ENCODE measurements around the gene UBXN2A. TPM values are rescaled to one million over a fixed set of nuclear protein-coding genes. Genes with fewer than 3 reads are reported as not detected.
"Not testable (repeated sequence)": the region's sequence is repeated elsewhere in the genome, so short reads cannot be mapped to it uniquely, and the experiment has no call there.

The UBXN2A gene
- total RNA-seq, 1 donor from 2014 or later = 20.0 TPM

GRCh38 chr2:24040511-24040910, 100.2 kb downstream of the UBXN2A start:
- no peaks in the 10 kb centered on the region for H3K27me3 Mint-ChIP-seq (ENCODE audit: unreplicated experiment)
- no peak overlapping the region for H3K4me3 Mint-ChIP-seq (ENCODE audit: unreplicated experiment)
- peaks cover 2% of the 10 kb centered on the region for H3K4me1 Mint-ChIP-seq (ENCODE audit: low read depth, unreplicated experiment)
- no peak for TF ChIP-seq CTCF (IDR thresholded peaks at IDR 0.05; ENCODE audit: partially characterized antibody, unreplicated experiment)
- no peaks in the 10 kb centered on the region for H3K36me3 Mint-ChIP-seq (ENCODE audit: unreplicated experiment)
- H3K9me3 Mint-ChIP-seq (ENCODE audit: unreplicated experiment) = peaks cover 2% of the 10 kb centered on the region
- DNase-seq = no peak
- no peak overlapping the region for H3K27ac Mint-ChIP-seq (ENCODE audit: unreplicated experiment)

GRCh38 chr2:24043133-24043532, 102.9 kb downstream of the UBXN2A start:
- not testable (repeated sequence) for H3K27ac Mint-ChIP-seq (ENCODE audit: unreplicated experiment); H3K4me3 Mint-ChIP-seq (ENCODE audit: unreplicated experiment); DNase-seq; H3K36me3 Mint-ChIP-seq (ENCODE audit: unreplicated experiment); H3K27me3 Mint-ChIP-seq (ENCODE audit: unreplicated experiment); H3K9me3 Mint-ChIP-seq (ENCODE audit: unreplicated experiment)
- H3K4me1 Mint-ChIP-seq (ENCODE audit: low read depth, unreplicated experiment) = peaks cover 13% of the 10 kb centered on the region

- peaks cover 9% of the 10 kb centered on the region for H3K9me3 Mint-ChIP-seq (ENCODE audit: unreplicated experiment)
- H3K27me3 Mint-ChIP-seq (ENCODE audit: unreplicated experiment) = peaks cover 5% of the 10 kb centered on the region
- no peak for DNase-seq
- peak overlapping the region; percentile 100 for H3K4me3 Mint-ChIP-seq (ENCODE audit: unreplicated experiment)
- no peak overlapping the region for H3K27ac Mint-ChIP-seq (ENCODE audit: unreplicated experiment)
- no peaks in the 10 kb centered on the region for H3K36me3 Mint-ChIP-seq (ENCODE audit: unreplicated experiment)
- H3K4me1 Mint-ChIP-seq (ENCODE audit: low read depth, unreplicated experiment) = peaks cover 13% of the 10 kb centered on the region
- TF ChIP-seq CTCF (IDR thresholded peaks at IDR 0.05; ENCODE audit: partially characterized antibody, unreplicated experiment) = no peak
Measured at GRCh38 chr2:24045511-24046508, 105.5 kb downstream of the UBXN2A start.

GRCh38 chr2:24046599-24046929, 106.3 kb downstream of the UBXN2A start:
- Mint-ChIP-seq H3K4me3 (ENCODE audit: unreplicated experiment) (peak overlapping the region; percentile 100), H3K27ac (ENCODE audit: unreplicated experiment) (no peak overlapping the region), H3K27me3 (ENCODE audit: unreplicated experiment) (peaks cover 5% of the 10 kb centered on the region), H3K4me1 (ENCODE audit: low read depth, unreplicated experiment) (peaks cover 13% of the 10 kb centered on the region), H3K9me3 (ENCODE audit: unreplicated experiment) (peaks cover 9% of the 10 kb centered on the region), H3K36me3 (ENCODE audit: unreplicated experiment) (no peaks in the 10 kb centered on the region)
- no peak for DNase-seq
- no peak for TF ChIP-seq CTCF (IDR thresholded peaks at IDR 0.05; ENCODE audit: partially characterized antibody, unreplicated experiment)

GRCh38 chr2:24046930-24047702, 106.9 kb downstream of the UBXN2A start, which contains the start of gene WDCP:
Gene WDCP, minus strand, starts transcription at chr2:24047391. Its CDS starts 7,897 bp downstream, at chr2:24039494.
- Mint-ChIP-seq H3K27ac (ENCODE audit: unreplicated experiment) (peak within 1 kb of the TSS; percentile 80), H3K36me3 (ENCODE audit: unreplicated experiment) (no peaks in the 10 kb centered on the region), H3K4me1 (ENCODE audit: low read depth, unreplicated experiment) (peaks cover 13% of the 10 kb centered on the region), H3K27me3 (ENCODE audit: unreplicated experiment) (peaks cover 5% of the 10 kb centered on the region), H3K4me3 (ENCODE audit: unreplicated experiment) (peak within 1 kb of the TSS; percentile 100), H3K9me3 (ENCODE audit: unreplicated experiment) (peaks cover 9% of the 10 kb centered on the region)
- no peak for TF ChIP-seq CTCF (IDR thresholded peaks at IDR 0.05; ENCODE audit: partially characterized antibody, unreplicated experiment)
- peak; percentile 88 for DNase-seq
